Measurements from ENCODE around the gene DHX35. TPM values are rescaled to one million over a fixed set of nuclear protein-coding genes. Genes with fewer than 3 reads are reported as not detected.

Gene DHX35
- total RNA-seq, 1 donor from 2014 or later, result 15.2 TPM

DNA sequence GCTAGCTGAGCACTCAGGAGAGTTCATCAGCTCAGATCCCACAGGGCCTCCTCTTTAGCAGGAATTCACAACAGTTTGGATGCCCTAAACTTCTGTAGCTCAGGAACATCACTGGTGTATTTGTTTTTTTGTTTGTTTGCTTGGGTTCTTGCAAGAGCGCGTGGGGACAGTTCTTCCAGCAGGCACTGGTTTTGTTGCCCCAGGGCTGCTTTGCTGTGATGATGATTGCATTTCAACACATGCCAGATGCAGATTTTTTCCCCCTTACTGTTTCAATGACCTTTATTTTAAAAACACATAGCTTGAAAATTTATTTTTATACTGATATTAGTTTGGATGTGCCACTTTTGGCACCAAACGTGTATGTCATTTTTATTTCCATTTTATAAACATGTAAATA is 77.1 kb downstream of the DHX35 start:
- no peaks in the 10 kb centered on the region for H3K4me1 Mint-ChIP-seq
- H3K27me3 Mint-ChIP-seq (ENCODE audit: low read depth), result no peaks in the 10 kb centered on the region
- DNase-seq (ENCODE audit: low spot score in 2 of 2, unreplicated experiment in 2 of 2), result no peak
- no peaks in the 10 kb centered on the region for H3K9me3 Mint-ChIP-seq
- TF ChIP-seq, protein P1, sequence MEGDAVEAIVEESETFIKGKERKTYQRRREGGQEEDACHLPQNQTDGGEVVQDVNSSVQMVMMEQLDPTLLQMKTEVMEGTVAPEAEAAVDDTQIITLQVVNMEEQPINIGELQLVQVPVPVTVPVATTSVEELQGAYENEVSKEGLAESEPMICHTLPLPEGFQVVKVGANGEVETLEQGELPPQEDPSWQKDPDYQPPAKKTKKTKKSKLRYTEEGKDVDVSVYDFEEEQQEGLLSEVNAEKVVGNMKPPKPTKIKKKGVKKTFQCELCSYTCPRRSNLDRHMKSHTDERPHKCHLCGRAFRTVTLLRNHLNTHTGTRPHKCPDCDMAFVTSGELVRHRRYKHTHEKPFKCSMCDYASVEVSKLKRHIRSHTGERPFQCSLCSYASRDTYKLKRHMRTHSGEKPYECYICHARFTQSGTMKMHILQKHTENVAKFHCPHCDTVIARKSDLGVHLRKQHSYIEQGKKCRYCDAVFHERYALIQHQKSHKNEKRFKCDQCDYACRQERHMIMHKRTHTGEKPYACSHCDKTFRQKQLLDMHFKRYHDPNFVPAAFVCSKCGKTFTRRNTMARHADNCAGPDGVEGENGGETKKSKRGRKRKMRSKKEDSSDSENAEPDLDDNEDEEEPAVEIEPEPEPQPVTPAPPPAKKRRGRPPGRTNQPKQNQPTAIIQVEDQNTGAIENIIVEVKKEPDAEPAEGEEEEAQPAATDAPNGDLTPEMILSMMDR (IDR thresholded peaks at IDR 0.05; ENCODE audit: unreplicated experiment), result no peak
- no peak overlapping the region for H3K27ac Mint-ChIP-seq
- no peak overlapping the region for H3K4me3 Mint-ChIP-seq
- H3K36me3 Mint-ChIP-seq, result peaks cover 25% of the 10 kb centered on the region

DNA sequence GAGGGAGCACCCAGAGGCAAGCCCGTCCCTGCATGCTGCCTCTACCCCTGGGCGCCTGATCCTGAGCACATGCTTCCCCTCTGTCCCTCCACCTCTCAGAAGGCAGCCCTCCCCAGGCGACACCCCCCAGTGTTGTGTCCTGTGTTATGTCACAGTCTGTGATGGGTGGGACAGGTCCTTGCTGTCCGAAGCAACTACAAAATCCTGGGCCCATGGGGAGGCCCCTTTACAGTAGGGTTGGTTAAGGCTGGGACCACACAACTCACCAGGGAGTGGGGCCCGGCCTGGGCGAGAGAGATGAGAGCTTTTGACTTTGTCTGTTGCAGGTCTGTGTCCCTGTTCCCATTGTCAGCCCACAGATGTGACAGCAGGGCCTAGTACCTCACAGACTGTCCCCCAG is 78.0 kb downstream of the DHX35 start:
- Mint-ChIP-seq H3K27me3 (ENCODE audit: low read depth) (no peaks in the 10 kb centered on the region), H3K36me3 (peaks cover 25% of the 10 kb centered on the region), H3K9me3 (no peaks in the 10 kb centered on the region), H3K4me3 (no peak overlapping the region), H3K4me1 (no peaks in the 10 kb centered on the region), H3K27ac (no peak overlapping the region)
- TF ChIP-seq, protein P1 (IDR thresholded peaks at IDR 0.05; ENCODE audit: unreplicated experiment), result no peak
- DNase-seq (ENCODE audit: low spot score in 2 of 2, unreplicated experiment in 2 of 2), result no peak

DNA sequence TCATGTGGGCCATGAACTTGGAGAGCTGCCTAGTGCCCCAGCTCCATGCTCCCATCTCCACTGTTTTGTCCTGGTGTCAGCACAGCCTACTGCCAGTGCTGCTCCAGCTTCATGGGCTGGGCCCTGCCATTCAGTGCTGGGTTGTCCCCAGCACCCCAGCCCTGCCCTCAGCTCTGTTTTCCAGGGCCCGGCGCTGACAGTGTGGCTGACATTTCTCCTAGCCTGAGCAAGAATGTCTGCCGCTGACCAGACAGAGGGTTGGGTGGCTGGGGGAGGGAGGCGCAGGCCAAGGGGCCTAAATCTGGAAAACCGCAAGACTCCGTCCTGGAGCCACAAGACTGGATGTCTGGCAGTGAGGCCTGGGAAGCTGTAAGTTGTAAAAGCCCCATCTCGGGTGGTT is 78.9 kb downstream of the DHX35 start:
- no peaks in the 10 kb centered on the region for H3K9me3 Mint-ChIP-seq
- DNase-seq (ENCODE audit: low spot score in 2 of 2, unreplicated experiment in 2 of 2), result no peak
- H3K4me1 Mint-ChIP-seq, result no peaks in the 10 kb centered on the region
- no peak overlapping the region for H3K27ac Mint-ChIP-seq
- peaks cover 21% of the 10 kb centered on the region for H3K36me3 Mint-ChIP-seq
- H3K27me3 Mint-ChIP-seq (ENCODE audit: low read depth), result no peaks in the 10 kb centered on the region
- H3K4me3 Mint-ChIP-seq, result no peak overlapping the region
- TF ChIP-seq, protein P1 (IDR thresholded peaks at IDR 0.05; ENCODE audit: unreplicated experiment), result no peak

DNA sequence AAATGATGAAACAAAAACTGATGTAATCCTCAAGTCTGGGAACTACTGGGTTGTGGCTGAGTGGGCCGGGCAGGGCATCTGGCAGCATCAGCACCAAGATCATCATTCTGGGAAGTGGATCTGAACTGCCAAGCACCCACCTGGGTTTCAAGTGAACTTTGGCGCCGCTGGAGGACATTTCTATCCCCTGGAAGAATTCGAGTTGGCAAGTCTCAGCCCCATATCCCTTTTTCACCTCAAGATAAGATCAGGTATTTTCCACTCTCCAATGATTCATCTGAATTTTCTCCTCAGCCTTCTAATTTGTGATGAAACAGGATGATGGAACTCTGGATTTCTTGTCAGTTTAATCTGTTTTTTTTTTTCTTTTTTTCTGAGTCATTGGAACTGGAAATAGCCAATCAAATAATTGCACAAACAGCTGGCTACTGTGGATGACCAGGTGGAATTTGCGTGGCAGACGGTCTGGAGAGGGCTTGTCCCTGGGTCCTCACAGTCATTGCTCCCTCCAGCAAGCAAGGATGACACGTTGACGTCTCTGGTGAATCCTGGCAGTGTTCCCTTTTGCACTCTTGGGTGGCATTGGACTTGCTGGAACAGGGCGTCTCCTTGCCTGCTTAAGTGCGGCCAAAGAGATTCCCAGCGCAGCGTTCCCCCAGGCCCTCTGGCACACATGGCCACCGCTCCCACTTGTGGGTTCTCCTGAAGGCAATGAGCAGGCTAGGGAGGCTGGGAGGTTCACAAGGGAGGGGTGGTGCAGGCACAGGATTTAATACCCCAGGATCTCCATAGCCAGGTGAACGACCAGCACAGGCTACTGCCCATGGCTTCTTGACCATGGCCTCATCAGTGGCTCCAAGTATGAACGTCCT is 80.4 kb downstream of the DHX35 start:
- no peak overlapping the region for H3K27ac Mint-ChIP-seq
- H3K4me1 Mint-ChIP-seq, result no peaks in the 10 kb centered on the region

DNA sequence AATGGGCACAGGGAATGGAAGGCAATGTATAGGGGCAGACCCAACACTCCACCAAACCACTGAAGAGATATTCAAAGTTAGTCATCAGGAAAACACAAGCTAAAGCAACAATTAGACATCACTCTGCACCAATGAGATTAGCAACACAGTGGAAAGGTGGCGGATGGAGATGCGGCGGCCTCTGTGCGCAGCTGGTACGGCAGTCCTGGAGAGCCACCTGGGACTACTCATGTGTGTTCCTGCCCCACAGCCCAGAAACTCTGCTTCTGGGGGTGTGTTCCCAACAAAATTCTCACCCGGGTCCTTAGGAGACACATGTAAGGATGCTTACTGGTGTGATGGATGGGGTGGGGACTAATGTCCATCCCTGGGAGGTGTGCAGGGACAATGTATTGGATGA is 82.4 kb downstream of the DHX35 start:
- H3K4me3 Mint-ChIP-seq, result no peak overlapping the region
- no peaks in the 10 kb centered on the region for H3K9me3 Mint-ChIP-seq
- H3K27ac Mint-ChIP-seq, result no peak overlapping the region

More for the DNA sequence above, 80.4 kb downstream of the DHX35 start:
- H3K36me3 Mint-ChIP-seq, result peaks cover 18% of the 10 kb centered on the region
- no peak for DNase-seq (ENCODE audit: low spot score in 2 of 2, unreplicated experiment in 2 of 2)
- H3K4me3 Mint-ChIP-seq, result no peak overlapping the region
- no peaks in the 10 kb centered on the region for H3K27me3 Mint-ChIP-seq (ENCODE audit: low read depth)
- H3K9me3 Mint-ChIP-seq, result no peaks in the 10 kb centered on the region
- TF ChIP-seq, protein P1 (IDR thresholded peaks at IDR 0.05; ENCODE audit: unreplicated experiment), result no peak

More for the DNA sequence above, 82.4 kb downstream of the DHX35 start:
- DNase-seq (ENCODE audit: low spot score in 2 of 2, unreplicated experiment in 2 of 2), result no peak
- H3K27me3 Mint-ChIP-seq (ENCODE audit: low read depth), result no peaks in the 10 kb centered on the region
- no peaks in the 10 kb centered on the region for H3K4me1 Mint-ChIP-seq
- peaks cover 11% of the 10 kb centered on the region for H3K36me3 Mint-ChIP-seq
- TF ChIP-seq, protein P1 (IDR thresholded peaks at IDR 0.05; ENCODE audit: unreplicated experiment), result no peak
